ENCODE data around the gene NTSR1. TPM values are rescaled to one million over a fixed set of nuclear protein-coding genes. Genes with fewer than 3 reads are reported as not detected.

NTSR1 gene
- total and polyA plus RNA-seq, 12 donors, result 0.03 to 0.14 (median 0.11) TPM; not detected in 9

DNA sequence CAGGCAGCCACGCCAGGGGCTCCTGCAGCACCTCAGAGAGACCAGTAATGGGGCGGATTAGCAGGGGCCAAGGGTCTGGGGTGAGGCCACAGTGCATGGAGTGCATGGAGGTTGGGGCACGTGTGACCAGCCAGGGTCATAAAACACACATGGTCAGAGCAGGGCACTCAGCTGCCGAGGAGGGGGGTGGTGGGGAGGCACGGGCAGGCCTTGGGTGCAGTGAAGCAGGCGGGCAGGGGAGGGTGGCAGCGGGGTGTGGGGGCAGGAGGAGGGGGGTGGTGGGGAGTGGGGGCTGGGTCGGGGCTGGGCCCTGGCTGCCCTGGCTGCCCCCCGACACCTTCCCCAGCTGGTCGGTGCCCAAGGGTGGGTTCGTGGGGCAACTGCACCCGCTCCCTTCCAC, 23.7 kb upstream of the NTSR1 start:
- Histone ChIP-seq H3K9me3 (replicated peaks in 1 of 3) (no peaks in the 10 kb centered on the region), H3K27me3 (peaks cover 23% of the 10 kb centered on the region), H3K4me3 (no peak overlapping the region), H3K4me1 (replicated peaks in 1 of 2) (no peaks in the 10 kb centered on the region), H3K36me3 (replicated peaks in 1 of 2) (no peaks in the 10 kb centered on the region), H3K27ac (no peak overlapping the region)
- no peak for TF ChIP-seq POLR2A (IDR thresholded peaks at IDR 0.05)
- no peak for TF ChIP-seq CTCF (IDR thresholded peaks at IDR 0.05)
- intact Hi-C loops (cut with DNase I), result loop anchor here in 1 of 2 donors (5.0 kb wide), 1 partner anchor 92 kb away; no protein-coding TSS in a partner anchor
- no peak for DNase-seq
- WGBS, 4 donors, result 52 to 60% (median 53%) methylated on average over 7 to 12 of the region's 12 CpGs

GRCh38 chr20:62685781-62686555, 22.7 kb upstream of the NTSR1 start:
- intact Hi-C loops (cut with DNase I), result loop anchor here in 1 of 2 donors (5.0 kb wide), 1 partner anchor 91 kb away; no protein-coding TSS in a partner anchor
- DNase-seq, result peak in 3 of 7 donors; percentile 23 to 60 (median 34)
- Histone ChIP-seq H3K4me1 (replicated peaks in 1 of 2) (no peaks in the 10 kb centered on the region), H3K9me3 (replicated peaks in 1 of 3) (no peaks in the 10 kb centered on the region), H3K27ac (no peak overlapping the region), H3K27me3 (peaks cover 26% of the 10 kb centered on the region), H3K4me3 (no peak overlapping the region), H3K36me3 (replicated peaks in 1 of 2) (no peaks in the 10 kb centered on the region)
- no peak for TF ChIP-seq CTCF (IDR thresholded peaks at IDR 0.05)
- TF ChIP-seq POLR2A (IDR thresholded peaks at IDR 0.05), result no peak
- 33 to 39% (median 34%) methylated on average over 16 to 27 of the region's 27 CpGs for WGBS, 4 donors

- 74 to 85% (median 80%) methylated on average over 23 to 37 of the region's 37 CpGs for WGBS, 4 donors
- no peak overlapping the region for H3K27ac ChIP-seq
- no peak overlapping the region for H3K4me3 ChIP-seq
- H3K27me3 ChIP-seq, result peaks cover 22% of the 10 kb centered on the region
- intact Hi-C loops (cut with DNase I), result loop anchor here in 1 of 2 donors (5.0 kb wide), 1 partner anchor 90 kb away; no protein-coding TSS in a partner anchor
- no peak for DNase-seq
- no peaks in the 10 kb centered on the region for H3K9me3 ChIP-seq (replicated peaks in 1 of 3)
- H3K36me3 ChIP-seq (replicated peaks in 1 of 2), result no peaks in the 10 kb centered on the region
- TF ChIP-seq CTCF (IDR thresholded peaks at IDR 0.05) (no peak), POLR2A (IDR thresholded peaks at IDR 0.05) (no peak)
- H3K4me1 ChIP-seq (replicated peaks in 1 of 2), result no peaks in the 10 kb centered on the region
Observed at GRCh38 chr20:62686869-62687830, 21.5 kb upstream of the NTSR1 start.

- no peak overlapping the region for H3K27ac ChIP-seq
- TF ChIP-seq CTCF (IDR thresholded peaks at IDR 0.05) (no peak), POLR2A (IDR thresholded peaks at IDR 0.05) (no peak)
- H3K4me3 ChIP-seq, result no peak overlapping the region
- WGBS, 4 donors, result 82 to 91% (median 87%) methylated on average over 1 to 11 of the region's 11 CpGs
- intact Hi-C loops (cut with DNase I), result loop anchor here in 1 of 2 donors (5.0 kb wide), 1 partner anchor 89 kb away; no protein-coding TSS in a partner anchor
- H3K27me3 ChIP-seq, result peaks cover 16% of the 10 kb centered on the region
- no peaks in the 10 kb centered on the region for H3K9me3 ChIP-seq (replicated peaks in 1 of 3)
- no peaks in the 10 kb centered on the region for H3K36me3 ChIP-seq (replicated peaks in 1 of 2)
- no peaks in the 10 kb centered on the region for H3K4me1 ChIP-seq (replicated peaks in 1 of 2)
- no peak for DNase-seq
Observed at GRCh38 chr20:62688083-62688482, 20.6 kb upstream of the NTSR1 start.
